Measurements from ENCODE around the gene ANO4. TPM values are rescaled to one million over a fixed set of nuclear protein-coding genes. Genes with fewer than 3 reads are reported as not detected.

Gene ANO4
- polyA plus RNA-seq, 1 donor (not counting 4 experiments of a cell fraction or from before 2014, with no cell fraction given): 18.1 TPM

GRCh38 chr12:100789975-100790374, 4.6 kb upstream of the ANO4 start:
- H3K9me1 ChIP-seq (ENCODE audit: control insufficient read depth, extremely low read depth, insufficient read depth, low read length): no peaks in the 10 kb centered on the region
- H3K4me1 ChIP-seq (ENCODE audit: control insufficient read depth, extremely low read depth, insufficient read depth, low read length): peaks cover 23% of the 10 kb centered on the region
- dilution Hi-C loops (cut with MboI; ENCODE audit: extremely low pct_ligation_motif_present, low sequenced_read_pairs): no loop called here
- peaks cover 0 to 2% of the 10 kb centered on the region in 2 experiments for H3K36me3 ChIP-seq (ENCODE audit: control insufficient read depth in 2 of 2, extremely low read depth in 1 of 2, insufficient read depth in 2 of 2, low read length in 2 of 2)
- H3K4me3 ChIP-seq (ENCODE audit: control insufficient read depth in 2 of 3, extremely low read depth in 1 of 3, insufficient read depth in 2 of 3, low read depth in 1 of 3, low read length in 3 of 3): no peak overlapping the region
- H3K9ac ChIP-seq (ENCODE audit: control insufficient read depth, extremely low read depth, insufficient read depth, low read length): no peak overlapping the region
- no peak overlapping the region for H3K4me2 ChIP-seq (ENCODE audit: control insufficient read depth, extremely low read depth, insufficient read depth, low read depth, low read length)
- no peaks in the 10 kb centered on the region for H3K27me3 ChIP-seq (ENCODE audit: control insufficient read depth, extremely low read depth, insufficient read depth, low read length)
- H3K27ac ChIP-seq (ENCODE audit: control insufficient read depth, insufficient read depth, low read length): no peak overlapping the region
- H3K9me3 ChIP-seq (ENCODE audit: control insufficient read depth, low read depth, low read length): no peaks in the 10 kb centered on the region
- H2AFZ ChIP-seq (ENCODE audit: control insufficient read depth, low read length): no peak overlapping the region
- no peaks in the 10 kb centered on the region for H4K20me1 ChIP-seq (ENCODE audit: control insufficient read depth, extremely low read depth, insufficient read depth, low read length)
- DNase-seq (ENCODE audit: low read depth, low spot score) (no peak), FAIRE-seq (no peak)
- TF ChIP-seq, protein P1, sequence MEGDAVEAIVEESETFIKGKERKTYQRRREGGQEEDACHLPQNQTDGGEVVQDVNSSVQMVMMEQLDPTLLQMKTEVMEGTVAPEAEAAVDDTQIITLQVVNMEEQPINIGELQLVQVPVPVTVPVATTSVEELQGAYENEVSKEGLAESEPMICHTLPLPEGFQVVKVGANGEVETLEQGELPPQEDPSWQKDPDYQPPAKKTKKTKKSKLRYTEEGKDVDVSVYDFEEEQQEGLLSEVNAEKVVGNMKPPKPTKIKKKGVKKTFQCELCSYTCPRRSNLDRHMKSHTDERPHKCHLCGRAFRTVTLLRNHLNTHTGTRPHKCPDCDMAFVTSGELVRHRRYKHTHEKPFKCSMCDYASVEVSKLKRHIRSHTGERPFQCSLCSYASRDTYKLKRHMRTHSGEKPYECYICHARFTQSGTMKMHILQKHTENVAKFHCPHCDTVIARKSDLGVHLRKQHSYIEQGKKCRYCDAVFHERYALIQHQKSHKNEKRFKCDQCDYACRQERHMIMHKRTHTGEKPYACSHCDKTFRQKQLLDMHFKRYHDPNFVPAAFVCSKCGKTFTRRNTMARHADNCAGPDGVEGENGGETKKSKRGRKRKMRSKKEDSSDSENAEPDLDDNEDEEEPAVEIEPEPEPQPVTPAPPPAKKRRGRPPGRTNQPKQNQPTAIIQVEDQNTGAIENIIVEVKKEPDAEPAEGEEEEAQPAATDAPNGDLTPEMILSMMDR (optimal IDR thresholded peaks at IDR 0.05 in 1 of 3, IDR thresholded peaks at IDR 0.05 in 1 of 3, conservative IDR thresholded peaks at IDR 0.05 in 1 of 3; ENCODE audit: extremely low read depth in 1 of 3, insufficient read depth in 2 of 3, low read length in 3 of 3): no peak
- no peak for TF ChIP-seq EZH2 (IDR thresholded peaks at IDR 0.05; ENCODE audit: low read length)
- no peaks in the 10 kb centered on the region for H3K79me2 ChIP-seq (ENCODE audit: control insufficient read depth, insufficient read depth, low read length)

DNA sequence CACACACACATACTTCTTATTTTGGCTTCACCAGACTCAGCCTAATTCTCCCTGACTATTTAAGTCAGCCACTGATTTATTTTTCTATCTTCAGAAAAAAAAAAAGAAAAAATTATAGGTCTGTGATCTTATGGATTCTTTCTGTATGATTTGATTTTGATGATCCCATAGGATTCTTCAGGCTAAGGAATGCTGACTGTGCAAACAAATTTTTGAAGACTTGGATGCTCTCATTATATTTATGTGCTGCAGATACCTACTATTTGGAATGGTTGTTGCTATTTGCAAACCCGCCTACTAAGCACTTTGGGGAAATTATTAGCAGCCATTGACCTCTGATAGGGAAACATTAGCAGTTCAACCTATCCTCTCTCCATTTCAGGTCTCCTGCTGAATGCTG, 4.0 kb upstream of the ANO4 start:
- Histone ChIP-seq H3K36me3 (ENCODE audit: control insufficient read depth in 2 of 2, extremely low read depth in 1 of 2, insufficient read depth in 2 of 2, low read length in 2 of 2) (peaks cover 0 to 2% of the 10 kb centered on the region in 2 experiments), H3K79me2 (ENCODE audit: control insufficient read depth, insufficient read depth, low read length) (no peaks in the 10 kb centered on the region), H4K20me1 (ENCODE audit: control insufficient read depth, extremely low read depth, insufficient read depth, low read length) (no peaks in the 10 kb centered on the region), H3K27ac (ENCODE audit: control insufficient read depth, insufficient read depth, low read length) (no peak overlapping the region), H3K27me3 (ENCODE audit: control insufficient read depth, extremely low read depth, insufficient read depth, low read length) (no peaks in the 10 kb centered on the region), H3K4me3 (ENCODE audit: control insufficient read depth in 2 of 3, extremely low read depth in 1 of 3, insufficient read depth in 2 of 3, low read depth in 1 of 3, low read length in 3 of 3) (no peak overlapping the region), H3K4me1 (ENCODE audit: control insufficient read depth, extremely low read depth, insufficient read depth, low read length) (peaks cover 26% of the 10 kb centered on the region), H3K4me2 (ENCODE audit: control insufficient read depth, extremely low read depth, insufficient read depth, low read depth, low read length) (no peak overlapping the region), H3K9me1 (ENCODE audit: control insufficient read depth, extremely low read depth, insufficient read depth, low read length) (no peaks in the 10 kb centered on the region), H2AFZ (ENCODE audit: control insufficient read depth, low read length) (no peak overlapping the region), H3K9ac (ENCODE audit: control insufficient read depth, extremely low read depth, insufficient read depth, low read length) (no peak overlapping the region), H3K9me3 (ENCODE audit: control insufficient read depth, low read depth, low read length) (no peaks in the 10 kb centered on the region)
- no peak for TF ChIP-seq EZH2 (IDR thresholded peaks at IDR 0.05; ENCODE audit: low read length)
- TF ChIP-seq, protein P1 (optimal IDR thresholded peaks at IDR 0.05 in 1 of 3, IDR thresholded peaks at IDR 0.05 in 1 of 3, conservative IDR thresholded peaks at IDR 0.05 in 1 of 3; ENCODE audit: extremely low read depth in 1 of 3, insufficient read depth in 2 of 3, low read length in 3 of 3): no peak
- DNase-seq (ENCODE audit: low read depth, low spot score) (no peak), FAIRE-seq (no peak)
- dilution Hi-C loops (cut with MboI; ENCODE audit: extremely low pct_ligation_motif_present, low sequenced_read_pairs): no loop called here

Measured in keratinocyte (primary cell).